MCF 10A (cell line): ENCODE measurements around the gene GSAP. TPM values are rescaled to one million over a fixed set of nuclear protein-coding genes. Genes with fewer than 3 reads are reported as not detected.

Source experiments
- BruUV-seq: library from RNA; stranded (reverse); fragments of 400-500 nt; replicated peaks from 2 replicates; lab custom pipeline; 2021; lab: Mats Ljungman, UMichigan
- CTCF ChIA-PET: fragments of 300-600 bp; sonication (Branson Sonifier 250); formaldehyde crosslinking; extraction: SDS; loops from one replicate; lab custom pipeline; 2021; ENCODE audit warnings: antibody characterized with exemption, inconsistent platforms; lab: Yijun Ruan, JAX
- POLR2A ChIA-PET: fragments of 300-600, 350-650 bp; sonication (Branson Sonifier 250); formaldehyde crosslinking; extraction: SDS; loops from one replicate; lab custom pipeline; 2020; ENCODE audit warnings: antibody characterized with exemption, inconsistent platforms; lab: Yijun Ruan, JAX
- DNase-seq: peaks from one replicate; pipeline ENCODE4 v3.0.0-alpha.2; 2018; ENCODE audit not compliant: unreplicated experiment
- H3K27ac Mint-ChIP-seq: one replicate; pipeline ENCODE4 v1.8.0; 2022; ENCODE audit warnings: mild to moderate bottlenecking, low read depth, mixed read lengths; ENCODE audit not compliant: unreplicated experiment
- H3K27me3 Mint-ChIP-seq: one replicate; pipeline ENCODE4 v1.8.0; 2022; ENCODE audit warnings: mixed read lengths; ENCODE audit not compliant: insufficient read depth, unreplicated experiment
- H3K36me3 Mint-ChIP-seq: one replicate; pipeline ENCODE4 v1.8.0; 2022; ENCODE audit warnings: mild to moderate bottlenecking, moderate library complexity, mixed read lengths; ENCODE audit not compliant: insufficient read depth, unreplicated experiment
- H3K4me1 Mint-ChIP-seq: one replicate; pipeline ENCODE4 v1.8.0; 2022; ENCODE audit warnings: mixed read lengths; ENCODE audit not compliant: insufficient read depth, unreplicated experiment
- H3K4me3 Mint-ChIP-seq: one replicate; pipeline ENCODE4 v1.8.0; 2022; ENCODE audit warnings: mild to moderate bottlenecking, moderate library complexity, mixed read lengths; ENCODE audit not compliant: unreplicated experiment
- H3K9me3 Mint-ChIP-seq: one replicate; pipeline ENCODE4 v1.8.0; 2022; ENCODE audit warnings: mixed read lengths; ENCODE audit not compliant: unreplicated experiment
- intact Hi-C: fragments of 100-400 bp; cut with micrococcal nuclease; formaldehyde crosslinking; loops from 2 replicates; pipeline ENCODE4 v1.14.1; 2022
- total RNA-seq: library from RNA; stranded (reverse); gene quantifications from 2 replicates; pipeline ENCODE4 v1.2.3, GENCODE V29; 2022
- TF ChIP-seq, protein P1 (sequence below): fragments of 200-600 bp; IDR thresholded peaks from one replicate; pipeline ENCODE4 v1.8.0; 2022; ENCODE audit warnings: antibody characterized with exemption, mild to moderate bottlenecking; ENCODE audit not compliant: unreplicated experiment

GSAP gene
- total RNA-seq, 1 experiment from 2014 or later: 13.7 TPM

DNA sequence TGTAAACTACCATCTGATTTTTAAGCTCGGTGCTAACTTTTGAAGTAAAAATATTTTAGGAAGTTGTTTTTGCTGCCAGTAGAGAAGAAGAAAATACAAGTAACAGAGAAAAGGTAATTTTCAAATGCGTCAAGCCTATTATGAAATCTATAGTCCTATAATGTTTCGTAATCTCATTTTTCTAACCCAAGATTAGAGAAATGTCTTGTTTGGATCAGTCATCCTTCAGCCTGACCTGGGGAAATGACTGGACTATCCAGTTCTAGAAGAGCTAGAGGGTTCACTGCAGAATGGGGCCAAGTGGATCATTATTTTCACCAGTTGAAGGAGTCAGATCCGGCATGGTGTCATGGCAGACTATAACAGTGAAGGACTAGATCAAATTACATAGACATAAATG lies 153.8 kb downstream of the GSAP start:
- DNase-seq: peak; percentile 4
- no peak overlapping the region for H3K4me3 Mint-ChIP-seq
- ChIA-PET CTCF (interaction anchor here (0.6 to 1.7 kb wide), 2 partner anchors 15 to 70 kb away, joined by 3 to 8 read pairs; no protein-coding TSS in a partner anchor), POLR2A (interaction anchor here (1.0 kb wide), 1 partner anchor 9 kb away, joined by 3 read pairs; no protein-coding TSS in a partner anchor)
- no peaks in the 10 kb centered on the region for H3K27me3 Mint-ChIP-seq
- TF ChIP-seq, protein P1, sequence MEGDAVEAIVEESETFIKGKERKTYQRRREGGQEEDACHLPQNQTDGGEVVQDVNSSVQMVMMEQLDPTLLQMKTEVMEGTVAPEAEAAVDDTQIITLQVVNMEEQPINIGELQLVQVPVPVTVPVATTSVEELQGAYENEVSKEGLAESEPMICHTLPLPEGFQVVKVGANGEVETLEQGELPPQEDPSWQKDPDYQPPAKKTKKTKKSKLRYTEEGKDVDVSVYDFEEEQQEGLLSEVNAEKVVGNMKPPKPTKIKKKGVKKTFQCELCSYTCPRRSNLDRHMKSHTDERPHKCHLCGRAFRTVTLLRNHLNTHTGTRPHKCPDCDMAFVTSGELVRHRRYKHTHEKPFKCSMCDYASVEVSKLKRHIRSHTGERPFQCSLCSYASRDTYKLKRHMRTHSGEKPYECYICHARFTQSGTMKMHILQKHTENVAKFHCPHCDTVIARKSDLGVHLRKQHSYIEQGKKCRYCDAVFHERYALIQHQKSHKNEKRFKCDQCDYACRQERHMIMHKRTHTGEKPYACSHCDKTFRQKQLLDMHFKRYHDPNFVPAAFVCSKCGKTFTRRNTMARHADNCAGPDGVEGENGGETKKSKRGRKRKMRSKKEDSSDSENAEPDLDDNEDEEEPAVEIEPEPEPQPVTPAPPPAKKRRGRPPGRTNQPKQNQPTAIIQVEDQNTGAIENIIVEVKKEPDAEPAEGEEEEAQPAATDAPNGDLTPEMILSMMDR: no peak
- no TSS peak for BruUV-seq
- no peaks in the 10 kb centered on the region for H3K9me3 Mint-ChIP-seq
- intact Hi-C loops: no loop called here
- no peaks in the 10 kb centered on the region for H3K4me1 Mint-ChIP-seq
- H3K27ac Mint-ChIP-seq: no peak overlapping the region
- no peaks in the 10 kb centered on the region for H3K36me3 Mint-ChIP-seq

Other genes starting within 250 kb of the GSAP start
- not detected in 2 replicates for gene FGL2, start 216.5 kb downstream of the GSAP start, total RNA-seq
- gene PTPN12, start 120.9 kb upstream of the GSAP start, total RNA-seq: 104 and 105 TPM in 2 replicates